Fibroblast of skin of scalp (primary cell): Measurements from ENCODE around the gene HDAC10.
A peak's percentile ranks its signal among the peaks of the same experiment; 100 is the strongest.

Source experiments
- DNase-seq: peaks from one replicate; pipeline ENCODE4 v3.0.0-alpha.2; 2013

Gene HDAC10

GRCh38 chr22:50232481-50233151 is 18.4 kb downstream of the HDAC10 start:
- DNase-seq = no peak

- DNase-seq = no peak
These were observed 21.7 kb downstream of the HDAC10 start for GRCh38 chr22:50229370-50229769.

GRCh38 chr22:50228366-50228765 is 22.7 kb downstream of the HDAC10 start:
- DNase-seq = no peak

- DNase-seq = no peak
These were observed 23.4 kb downstream of the HDAC10 start for GRCh38 chr22:50227579-50228215.

GRCh38 chr22:50226875-50227165 is 24.2 kb downstream of the HDAC10 start:
- DNase-seq = no peak

GRCh38 chr22:50226063-50226874 is 24.8 kb downstream of the HDAC10 start:
- DNase-seq = no peak

GRCh38 chr22:50225200-50225969 is 25.7 kb downstream of the HDAC10 start:
- DNase-seq = no peak

GRCh38 chr22:50224071-50224470 is 27.0 kb downstream of the HDAC10 start:
- no peak for DNase-seq

GRCh38 chr22:50222508-50222907 is 28.6 kb downstream of the HDAC10 start:
- no peak for DNase-seq

- DNase-seq = no peak
These were observed 29.4 kb downstream of the HDAC10 start for GRCh38 chr22:50221410-50222300.

- DNase-seq = no peak
These were observed 30.3 kb downstream of the HDAC10 start for GRCh38 chr22:50220603-50221409.

GRCh38 chr22:50219800-50220602 is 31.1 kb downstream of the HDAC10 start:
- no peak for DNase-seq

GRCh38 chr22:50218996-50219727 is 31.9 kb downstream of the HDAC10 start:
- DNase-seq = peak; percentile 86

- no peak for DNase-seq
These were observed 32.7 kb downstream of the HDAC10 start for GRCh38 chr22:50218153-50218995.

GRCh38 chr22:50217543-50218152 is 33.4 kb downstream of the HDAC10 start:
- DNase-seq = no peak

GRCh38 chr22:50216684-50217520 is 34.2 kb downstream of the HDAC10 start:
- DNase-seq = no peak

- DNase-seq = no peak
These were observed 34.9 kb downstream of the HDAC10 start for GRCh38 chr22:50216055-50216683.
